Stimulated activated CD8-positive, alpha-beta memory T cell treated with anti-CD3 and anti-CD28 coated beads, Interleukin-12 subunit alpha, Interleukin-12 subunit beta, amount 100 ng/mL, for 24 hours (primary cell): Measurements from ENCODE around the gene PAGE2B.
"Not testable (repeated sequence)": the region's sequence is repeated elsewhere in the genome, so short reads cannot be mapped to it uniquely, and the experiment has no call there.

Experiments
- DNase-seq: peaks from one replicate; pipeline ENCODE4 v3.0.0-alpha.2; 2020; ENCODE audit errors: extremely low read depth

The PAGE2B gene, protein sequence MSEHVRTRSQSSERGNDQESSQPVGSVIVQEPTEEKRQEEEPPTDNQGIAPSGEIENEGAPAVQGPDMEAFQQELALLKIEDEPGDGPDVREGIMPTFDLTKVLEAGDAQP

DNA sequence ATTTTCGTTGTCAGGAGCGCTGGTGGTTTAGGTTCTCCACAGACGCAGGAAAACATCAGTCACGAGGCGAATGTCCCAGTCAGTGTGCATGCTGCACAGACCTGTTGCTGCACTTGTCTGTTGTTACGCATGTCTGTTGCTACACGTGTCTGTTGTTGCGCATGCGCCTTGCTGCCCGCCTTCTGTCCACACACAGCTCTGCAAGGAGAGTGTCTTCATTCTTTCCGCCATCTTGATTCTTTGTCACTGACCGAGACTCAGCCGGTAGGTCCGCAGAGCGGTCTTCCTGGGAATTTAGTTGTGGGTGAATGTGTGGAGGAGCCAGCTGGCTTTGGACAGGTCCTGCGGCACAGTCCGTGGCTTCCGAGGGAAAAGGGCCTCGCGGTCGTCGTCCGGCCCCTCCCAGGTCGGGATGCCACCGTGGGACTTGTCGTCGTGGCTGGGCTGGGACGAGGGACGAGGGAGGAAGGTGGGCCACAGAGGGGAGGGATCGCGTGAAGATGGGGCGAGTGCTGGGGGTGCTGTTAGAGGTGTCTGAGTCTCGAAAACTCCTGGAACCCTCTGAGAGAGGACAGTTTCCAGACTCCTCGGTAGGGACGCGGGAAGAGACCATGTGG, at the start of gene PAGE2B:
Gene PAGE2B, plus strand, starts transcription at position 180 of the 617 bp plus-strand sequence. CDS start 1,012 bp downstream, outside the sequence.
- no peak for DNase-seq

DNA sequence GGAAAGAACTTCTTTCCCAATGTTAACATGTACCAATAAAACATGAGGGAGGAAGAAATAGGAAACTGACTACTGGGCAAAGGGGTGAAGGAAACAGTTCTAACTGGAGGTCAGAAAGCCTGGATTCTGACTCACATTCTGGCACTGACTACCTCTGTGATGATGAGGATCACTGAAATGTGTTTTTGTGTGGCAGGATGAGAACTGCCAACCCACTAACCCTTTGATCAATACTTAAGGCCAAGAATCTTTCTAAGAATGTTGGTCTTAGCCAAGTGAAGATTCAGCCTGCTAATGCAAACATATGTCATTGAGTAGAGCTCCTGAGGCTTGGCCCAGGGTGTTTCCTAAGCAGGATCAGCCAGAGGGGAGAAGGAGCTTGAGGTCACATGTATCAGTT, 48.7 kb upstream of the PAGE2B start:
- no peak for DNase-seq

DNA sequence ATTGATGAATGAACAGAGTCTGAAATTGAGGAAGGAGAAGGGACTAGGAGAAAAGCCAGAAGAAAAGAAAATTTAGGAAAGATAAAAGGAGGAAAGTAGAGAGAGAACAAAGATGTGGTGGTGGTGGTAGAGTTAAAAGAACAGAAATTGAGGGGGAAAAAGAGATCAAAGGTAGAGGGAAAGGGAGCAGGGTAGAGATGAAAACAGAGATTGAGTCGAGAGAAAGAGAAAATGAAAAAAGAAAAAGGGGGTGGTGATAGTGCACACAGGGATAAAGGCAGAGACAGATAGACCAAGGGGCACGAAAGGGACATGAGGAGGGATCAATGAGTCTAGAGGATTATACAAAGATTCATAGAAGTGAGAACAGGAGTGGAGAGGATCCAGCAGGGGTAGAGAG, 48.0 kb upstream of the PAGE2B start:
- DNase-seq = no peak

DNA sequence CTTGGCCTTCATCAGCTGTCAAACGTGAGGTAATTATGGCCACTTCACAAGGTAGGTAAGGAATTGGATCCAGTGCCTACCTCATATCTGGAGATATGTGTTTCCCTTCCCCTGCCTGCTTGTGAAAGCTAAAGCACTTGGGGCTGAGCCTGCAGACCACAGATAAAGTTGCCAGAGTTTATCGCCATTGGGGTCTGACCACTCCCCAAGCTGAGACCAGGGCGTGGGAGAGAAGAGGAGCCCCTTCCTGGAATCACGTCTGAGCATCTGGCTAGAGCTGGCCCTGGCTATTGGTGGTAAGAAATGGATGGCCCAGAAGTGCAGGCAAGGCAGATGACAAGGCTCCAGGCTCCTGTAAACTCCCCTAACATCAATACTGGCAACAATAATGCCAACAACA, 46.8 kb upstream of the PAGE2B start:
- DNase-seq = no peak

DNA sequence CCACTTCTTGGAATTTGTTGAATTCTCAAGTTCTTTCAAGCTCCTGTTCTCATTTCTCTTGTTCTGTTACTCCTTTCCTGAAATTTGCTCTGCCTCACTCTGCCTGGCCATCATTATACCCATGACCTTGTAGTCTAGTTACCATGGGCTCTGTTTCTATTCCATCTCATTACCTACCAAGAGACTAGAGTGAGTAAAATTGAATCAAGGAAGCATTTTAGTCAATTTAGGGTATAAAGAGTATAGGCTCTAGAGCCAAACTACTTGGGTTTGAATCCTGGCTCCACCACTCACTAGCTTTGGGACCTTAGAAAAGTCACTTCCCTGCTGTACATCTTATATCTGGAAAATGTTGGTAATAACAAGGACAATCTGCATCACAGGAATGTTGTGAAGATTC, 46.2 kb upstream of the PAGE2B start:
- no peak for DNase-seq

DNA sequence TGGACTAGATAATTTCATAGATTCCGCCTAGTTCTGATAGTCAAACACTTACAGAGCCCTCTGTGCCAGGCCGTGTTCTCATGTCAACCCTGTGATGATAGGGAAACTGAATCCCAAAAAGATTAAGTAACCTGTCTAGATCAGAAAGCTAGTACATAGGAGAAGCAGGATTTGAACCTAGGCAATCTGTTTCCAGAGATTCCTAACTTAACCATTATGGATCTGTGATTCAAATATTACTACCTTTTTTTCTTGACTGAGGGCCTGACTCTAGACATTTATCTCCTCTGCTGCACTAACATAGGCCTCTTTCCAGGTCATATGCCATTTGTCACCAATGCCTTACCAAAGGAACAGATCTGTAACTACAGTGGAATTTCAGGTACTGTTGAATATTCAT, 45.5 kb upstream of the PAGE2B start:
- DNase-seq = no peak

DNA sequence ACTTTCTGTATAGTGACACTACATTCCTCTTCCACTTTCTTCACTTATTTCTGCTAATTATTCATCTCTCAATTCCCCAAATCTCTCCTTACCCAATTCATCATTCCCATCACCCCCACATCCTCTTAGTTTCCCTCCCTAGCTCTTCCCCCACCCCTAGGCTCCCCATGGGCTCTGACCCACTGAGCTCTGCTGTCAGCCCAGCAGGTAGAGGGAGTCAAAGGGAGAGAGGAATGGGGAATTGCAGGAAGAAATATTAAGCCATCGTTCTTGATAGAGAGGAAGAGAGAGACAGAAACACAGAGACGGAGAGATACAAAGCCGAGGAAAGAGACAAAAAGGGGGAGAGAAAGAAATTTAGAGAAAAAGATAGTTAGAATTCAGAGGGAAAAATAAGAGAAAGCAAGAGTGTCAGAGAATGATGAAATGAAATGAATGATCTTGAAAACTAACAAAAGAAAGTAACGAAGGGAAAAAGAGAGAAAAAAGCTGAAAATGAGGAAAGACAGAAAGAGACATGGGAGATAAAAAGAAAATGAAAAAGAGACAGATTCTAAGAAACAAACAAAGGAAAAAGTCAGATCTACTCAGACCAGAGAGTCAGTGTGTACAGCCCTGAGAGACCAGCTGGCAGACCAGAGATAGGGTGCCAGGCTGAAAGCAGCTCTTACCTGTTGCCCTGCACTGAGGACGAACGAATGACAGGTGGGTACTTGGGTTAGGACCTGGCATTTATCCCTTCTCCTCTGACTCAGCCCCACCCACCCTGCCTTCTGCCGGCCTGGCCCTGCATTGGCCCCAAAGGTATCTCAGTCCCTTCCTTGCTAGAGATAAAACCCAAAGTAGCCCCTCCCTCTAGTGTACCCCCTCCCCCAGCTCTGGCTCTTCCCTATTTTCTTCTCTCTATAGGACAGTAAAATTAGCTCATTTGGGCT, 44.3 kb upstream of the PAGE2B start, which contains the start of gene ALAS2:
Gene ALAS2, minus strand, starts transcription at position 707 of the 935 bp plus-strand sequence. CDS start 4,977 bp downstream, outside the sequence.
- no peak for DNase-seq

DNA sequence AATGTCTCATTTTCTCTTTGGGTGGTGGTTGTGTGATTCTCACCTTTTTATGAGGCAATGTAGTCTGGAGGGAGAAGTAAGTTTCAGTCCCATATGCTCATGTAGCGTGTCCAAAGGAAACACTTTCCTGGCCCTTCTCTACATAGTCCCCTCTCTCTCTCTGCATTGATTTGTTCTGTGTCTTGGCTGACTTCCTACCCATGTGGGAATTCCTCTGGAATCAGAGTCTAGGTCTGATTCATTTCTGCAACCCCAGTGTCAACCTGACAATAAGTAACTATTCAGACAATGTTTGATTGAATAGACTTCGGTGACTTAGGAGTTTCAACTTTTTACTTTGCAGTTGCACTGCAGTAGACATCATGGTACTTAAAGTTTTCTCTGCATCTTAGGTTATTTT, 41.4 kb upstream of the PAGE2B start:
- no peak for DNase-seq

DNA sequence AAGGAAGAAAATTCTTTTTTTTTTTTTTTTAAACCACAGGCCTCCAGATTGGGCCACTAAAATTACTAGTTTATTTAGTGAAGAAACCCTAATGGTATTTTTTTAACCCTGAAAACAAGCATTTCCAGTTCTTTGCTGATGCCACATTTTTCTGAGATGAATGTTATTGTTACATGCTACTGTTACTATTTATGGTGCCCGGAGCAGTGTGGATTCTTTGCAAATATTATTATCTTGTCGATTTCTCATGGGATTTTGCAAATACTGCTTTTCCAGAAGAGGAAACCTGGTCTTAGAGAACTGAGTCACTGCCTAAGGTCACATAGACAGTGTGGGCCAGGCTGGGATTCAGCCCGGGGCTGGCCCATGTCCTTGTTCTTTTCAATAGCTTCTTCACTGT, 35.4 kb upstream of the PAGE2B start:
- DNase-seq = no peak

DNA sequence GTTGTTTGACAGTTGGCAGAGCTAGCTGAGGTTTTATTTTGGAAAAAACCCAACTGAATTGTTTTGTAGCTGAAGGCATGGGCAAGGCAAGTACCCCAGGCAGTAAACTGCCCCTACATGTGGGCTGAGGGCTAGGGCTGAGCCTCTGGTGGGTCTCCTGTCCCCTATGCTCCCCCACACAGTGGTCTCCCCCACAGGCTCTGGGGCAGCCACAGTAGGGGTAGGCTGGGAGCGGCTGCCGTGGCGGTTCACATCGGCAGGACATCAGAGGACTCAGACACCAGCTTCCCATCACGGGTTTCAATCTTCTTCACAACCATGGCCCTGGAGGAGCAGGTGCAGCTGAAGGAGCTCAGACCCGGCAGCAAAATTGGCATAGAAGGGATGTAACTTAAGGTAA, 33.3 kb upstream of the PAGE2B start:
- no peak for DNase-seq

DNA sequence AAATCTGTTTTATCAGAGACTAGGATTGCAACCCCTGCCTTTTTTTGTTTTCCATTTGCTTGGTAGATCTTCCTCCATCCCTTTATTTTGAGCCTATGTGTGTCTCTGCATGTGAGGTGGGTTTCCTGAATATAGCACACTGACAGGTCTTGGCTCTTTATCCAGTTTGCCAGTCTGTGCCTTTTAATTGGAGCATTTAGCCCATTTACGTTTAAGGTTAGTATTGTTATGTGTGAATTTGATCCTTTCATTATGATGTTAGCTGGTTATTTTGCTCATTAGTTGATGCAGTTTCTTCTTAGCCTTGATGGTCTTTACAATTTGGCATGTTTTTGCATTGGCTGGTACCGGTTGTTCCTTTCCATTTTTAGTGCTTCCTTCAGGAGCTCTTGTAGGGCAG, 24.2 kb upstream of the PAGE2B start:
- not testable (repeated sequence) for DNase-seq

DNA sequence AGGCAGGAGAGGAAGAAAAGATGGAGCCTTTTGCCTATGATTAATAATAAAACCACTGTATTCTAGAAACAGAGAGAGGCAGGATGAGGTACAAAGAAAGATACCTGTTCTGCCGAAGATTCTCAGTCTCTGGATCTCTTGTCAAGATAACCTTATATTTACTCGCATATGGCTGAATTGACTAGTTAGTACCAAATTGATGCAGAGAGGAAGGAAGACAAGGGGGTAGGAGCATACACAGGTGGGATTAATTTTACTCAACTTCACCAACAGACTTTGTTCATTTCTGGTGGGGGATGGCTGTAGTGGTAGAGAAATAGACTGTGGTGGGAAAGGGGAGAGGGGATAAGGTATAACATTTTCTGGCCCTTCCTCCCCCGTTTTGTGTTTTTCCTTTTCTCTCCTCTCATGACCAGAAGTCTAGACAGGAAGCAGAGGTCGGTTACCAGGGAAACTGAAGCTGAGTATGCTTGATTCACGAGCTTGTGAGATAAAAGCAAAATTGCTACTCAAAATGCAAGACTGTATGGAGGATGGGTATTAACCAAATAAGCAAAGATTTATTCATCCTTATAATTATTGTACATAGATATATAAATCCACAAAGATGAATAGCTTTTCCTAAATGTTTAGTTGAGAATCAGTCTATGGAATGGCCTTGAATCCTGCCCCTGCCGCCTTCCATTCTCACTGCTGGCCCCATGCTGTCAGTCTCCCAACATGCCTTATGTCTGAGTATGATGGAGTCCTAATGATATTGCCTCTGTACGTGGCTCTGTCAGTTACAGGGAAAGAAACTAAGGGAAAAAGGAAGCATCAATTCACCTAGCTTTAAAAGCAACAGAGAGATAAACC, 17.8 kb upstream of the PAGE2B start:
- no peak for DNase-seq

DNA sequence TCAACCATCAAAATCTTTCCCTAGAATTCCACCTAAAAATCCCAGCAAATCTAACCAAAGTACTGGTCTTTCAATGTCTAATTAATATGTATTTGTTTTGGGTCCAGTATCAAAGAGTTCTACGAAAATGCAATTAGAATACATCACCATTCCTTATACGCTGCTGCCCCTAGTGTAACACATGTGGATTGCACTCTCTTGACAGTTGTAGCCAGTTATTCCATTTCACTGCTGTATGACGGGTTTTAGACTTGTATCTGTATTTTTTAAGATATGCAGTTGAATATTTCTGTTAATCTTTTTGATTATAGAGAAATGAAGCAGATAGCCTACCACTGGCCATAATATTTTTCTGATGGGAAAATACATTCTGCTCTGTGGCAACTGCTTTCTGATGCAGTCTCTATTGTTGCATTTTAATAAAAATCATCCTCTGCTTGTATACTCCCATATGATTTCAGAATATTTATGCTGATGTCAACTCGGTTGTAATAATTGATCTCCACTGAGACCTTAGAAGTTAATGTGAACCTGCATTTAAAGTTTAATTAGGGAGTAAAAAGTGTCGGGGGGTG, 17.1 kb upstream of the PAGE2B start:
- DNase-seq = no peak

DNA sequence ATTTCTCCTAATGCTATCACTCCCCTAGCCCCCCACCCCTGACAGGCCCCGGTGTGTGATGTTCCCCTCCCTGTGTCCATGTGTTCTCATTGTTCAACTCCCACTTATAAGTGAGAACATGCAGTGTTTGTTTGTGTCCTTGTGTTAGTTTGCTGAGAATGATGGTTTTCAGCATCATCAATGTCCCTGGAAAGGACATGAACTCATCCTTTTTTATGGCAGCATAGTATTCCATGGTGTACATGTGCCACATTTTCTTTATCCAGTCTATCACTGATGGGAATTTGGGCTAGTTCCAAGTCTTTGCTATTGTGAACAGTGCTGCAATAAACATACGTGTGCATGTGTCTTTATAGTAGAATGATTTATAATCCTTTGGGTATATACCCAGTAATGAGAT, 7.7 kb upstream of the PAGE2B start:
- not testable (repeated sequence) for DNase-seq

DNA sequence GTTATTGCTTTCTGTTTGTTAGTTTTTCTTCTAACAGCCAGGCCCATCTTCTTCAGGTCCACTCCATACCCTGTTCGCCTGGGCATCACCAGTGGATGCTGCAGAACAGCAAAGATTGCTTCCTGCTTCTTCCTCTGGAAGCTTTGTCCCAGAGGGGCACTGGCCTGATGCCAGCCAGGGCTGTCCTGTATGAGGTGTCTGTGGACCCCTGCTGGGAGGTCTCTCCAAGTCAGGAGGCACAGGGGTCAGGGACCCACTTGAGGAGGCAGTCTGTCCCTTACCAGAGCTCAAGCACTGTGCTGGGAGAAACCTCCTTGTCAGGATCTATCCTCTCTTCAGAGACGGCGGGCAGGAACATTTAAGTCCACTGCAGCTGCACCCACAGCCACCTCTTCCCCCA, 2.5 kb upstream of the PAGE2B start:
- DNase-seq = no peak

DNA sequence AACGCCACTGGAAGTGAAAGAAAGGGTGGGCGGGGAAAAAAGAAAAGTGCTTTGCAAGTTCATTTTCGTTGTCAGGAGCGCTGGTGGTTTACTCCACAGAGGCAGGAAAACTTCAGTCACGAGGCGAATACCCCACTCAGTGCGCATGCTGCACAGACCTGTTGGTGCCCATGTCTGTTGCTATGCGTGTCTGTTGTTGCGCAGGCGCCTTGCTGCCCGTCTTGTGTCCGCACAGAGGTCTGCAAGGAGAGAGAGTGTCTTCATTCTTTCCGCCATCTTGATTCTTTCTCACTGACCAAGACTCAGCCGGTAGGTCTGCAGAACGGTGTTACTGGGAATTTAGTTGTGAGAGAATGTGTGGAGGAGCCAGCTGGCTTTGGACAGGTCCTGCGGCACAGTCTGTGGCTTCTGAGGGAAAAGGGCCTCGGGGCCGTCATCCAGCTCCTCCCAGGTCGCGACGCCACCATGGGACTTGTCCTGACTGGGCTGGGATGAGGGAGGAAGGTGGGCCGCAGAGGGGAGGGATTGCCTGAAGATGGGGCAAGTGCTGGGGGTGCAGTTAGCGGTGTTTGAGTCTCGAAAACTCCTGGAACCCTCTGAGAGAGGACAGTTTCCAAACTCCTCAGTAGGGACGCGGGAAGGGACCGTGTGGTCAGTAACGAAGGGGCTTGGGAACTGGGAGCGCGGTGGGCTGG, 14.1 kb downstream of the PAGE2B start, which contains the start of gene PAGE2:
Gene PAGE2, plus strand, starts transcription at position 224 of the 695 bp plus-strand sequence. CDS start 1,003 bp downstream, outside the sequence.
- DNase-seq = no peak

DNA sequence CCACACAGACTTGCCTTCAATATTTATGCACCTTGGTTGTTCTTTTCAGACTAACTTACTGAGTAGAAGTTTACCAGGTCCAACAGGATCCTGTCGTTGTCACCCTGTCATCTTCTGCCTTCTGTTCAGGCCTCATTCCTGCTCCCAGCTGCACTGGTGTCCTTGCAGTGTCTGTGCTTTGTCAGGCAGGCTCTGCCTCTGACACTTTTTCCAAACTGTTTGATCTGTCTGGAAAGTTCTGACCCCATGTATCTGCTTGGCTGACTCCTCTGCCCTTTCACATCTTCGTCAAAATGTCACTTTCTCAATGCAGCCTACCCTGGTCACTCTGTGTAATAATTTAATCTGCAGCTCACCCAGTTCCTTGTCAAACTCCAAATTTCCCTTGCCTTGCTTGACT, 23.9 kb downstream of the PAGE2B start:
- DNase-seq = no peak

DNA sequence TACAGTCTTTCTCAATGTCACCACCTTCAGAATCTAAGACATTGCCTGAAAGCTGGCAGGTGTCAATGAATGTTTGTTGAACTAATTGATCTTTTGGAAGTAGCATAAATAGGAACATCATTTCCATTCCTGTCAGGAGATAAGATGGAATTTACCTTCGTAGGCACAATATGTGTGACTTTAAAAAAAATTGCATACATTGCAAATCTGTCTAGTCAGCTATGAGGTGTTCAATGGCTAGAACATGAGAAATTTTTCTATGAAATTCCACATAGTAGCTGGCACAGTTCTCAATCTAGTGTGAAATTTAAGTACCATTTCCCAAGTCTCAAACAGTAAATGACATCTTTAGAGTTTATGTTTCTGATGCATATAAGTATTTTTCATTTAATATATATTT, 24.3 kb downstream of the PAGE2B start:
- no peak for DNase-seq

DNA sequence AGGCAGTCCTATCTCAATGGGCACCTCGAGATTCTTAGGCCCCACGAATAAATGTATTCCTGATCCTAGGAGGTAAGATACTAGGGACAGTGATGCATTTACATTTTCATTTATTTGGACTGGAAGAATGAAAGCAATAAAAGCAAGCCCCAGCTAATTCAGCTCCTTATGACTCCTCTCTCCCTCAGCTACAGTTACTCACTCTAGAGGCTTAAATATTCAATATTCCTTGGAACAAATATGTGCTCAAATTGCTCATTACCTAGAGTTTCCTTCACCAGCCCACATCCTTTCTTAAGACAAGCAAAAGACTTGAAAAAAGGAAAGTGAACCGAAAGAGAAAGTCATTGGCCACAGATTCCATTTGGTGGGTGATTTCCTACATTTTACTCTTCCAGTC, 27.9 kb downstream of the PAGE2B start:
- DNase-seq = no peak

DNA sequence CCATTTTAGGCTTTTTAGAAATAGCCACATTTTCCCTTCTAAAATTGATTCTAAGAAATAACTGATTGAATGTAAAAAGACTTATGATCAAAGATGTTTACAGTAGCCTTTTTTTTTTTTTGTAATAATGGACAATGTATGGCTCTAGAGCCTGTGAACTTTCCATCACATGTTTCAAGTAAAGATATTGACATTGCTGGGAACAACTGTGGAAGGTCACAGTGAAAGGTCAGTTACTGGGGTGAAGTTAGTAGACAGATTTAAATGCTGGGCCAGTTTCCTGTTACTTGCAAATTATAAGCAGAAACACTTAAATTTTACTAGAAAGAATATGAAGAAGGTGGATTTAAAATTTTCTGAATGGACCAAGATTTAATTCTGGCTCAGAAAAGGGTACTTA, 32.4 kb downstream of the PAGE2B start:
- DNase-seq = no peak

DNA sequence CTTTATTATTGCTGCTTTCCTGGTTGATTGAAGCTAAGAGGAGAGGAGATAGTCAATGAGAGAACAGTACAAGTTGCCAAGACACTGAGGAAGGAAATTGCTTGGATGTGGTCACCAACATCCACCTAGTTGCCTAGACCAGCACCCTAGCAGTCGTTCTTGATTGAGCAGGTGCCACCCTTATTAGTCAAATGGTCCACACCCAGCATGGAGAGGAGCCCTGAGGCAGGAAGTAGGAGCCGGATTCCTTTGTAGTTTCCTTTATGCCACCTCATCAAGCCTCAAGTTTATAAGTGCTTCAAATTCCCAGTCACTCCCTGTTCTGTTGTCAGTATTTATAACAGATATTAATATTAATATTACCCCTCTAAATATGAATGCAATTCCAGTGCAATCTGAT, 33.1 kb downstream of the PAGE2B start:
- DNase-seq = no peak
